SJCRH30 (cell line): Measurements from ENCODE around the gene SSR3. TPM values are rescaled to one million over a fixed set of nuclear protein-coding genes. Genes with fewer than 3 reads are reported as not detected.

Source experiments
- DNase-seq, 2 experiments: peaks; one replicate each; pipeline ENCODE4 v3.0.0-alpha.2; 2015 to 2020
- H3K27ac ChIP-seq: fragments of 250-450 bp; sonication (Bioruptor Pico); 2 replicates; pipeline ENCODE4 v1.5.1; 2020; ENCODE audit warnings: mild to moderate bottlenecking, moderate library complexity
- H3K27me3 ChIP-seq: fragments of 250-450 bp; sonication (Bioruptor Pico); 2 replicates; pipeline ENCODE4 v1.5.1; 2020; ENCODE audit warnings: mild to moderate bottlenecking, moderate library complexity
- H3K36me3 ChIP-seq: fragments of 250-450 bp; sonication (Bioruptor Pico); 2 replicates; pipeline ENCODE4 v1.5.1; 2020; ENCODE audit warnings: mild to moderate bottlenecking, moderate library complexity
- H3K4me1 ChIP-seq: fragments of 250-450 bp; sonication (Bioruptor Pico); 2 replicates; pipeline ENCODE4 v1.5.1; 2020; ENCODE audit warnings: mild to moderate bottlenecking, moderate library complexity
- H3K4me3 ChIP-seq: fragments of 250-450 bp; sonication (Bioruptor Pico); 2 replicates; pipeline ENCODE4 v1.5.1; 2020; ENCODE audit warnings: mild to moderate bottlenecking, moderate library complexity
- H3K9me3 ChIP-seq: fragments of 250-450 bp; sonication (Bioruptor Pico); replicated peaks from 2 replicates; pipeline ENCODE4 v1.5.1; 2020; ENCODE audit warnings: mild to moderate bottlenecking, moderate library complexity
- total RNA-seq: library from RNA; depleted of rRNA; stranded (reverse); fragments of >200 nt; shearing (Covaris generic); gene quantifications from 2 replicates; pipeline ENCODE4 v1.2.3, GENCODE V29; 2014

The SSR3 gene
- total RNA-seq, 1 experiment from 2014 or later = 149 TPM

- Histone ChIP-seq H3K4me3 (peak overlapping the region; percentile 82), H3K9me3 (no peaks in the 10 kb centered on the region), H3K27me3 (no peaks in the 10 kb centered on the region), H3K36me3 (peaks cover 18% of the 10 kb centered on the region), H3K27ac (peak overlapping the region; percentile 64), H3K4me1 (peaks cover 9% of the 10 kb centered on the region)
- no peak for DNase-seq
These were observed 439 bp downstream of the SSR3 start for GRCh38 chr3:156554515-156554841.

- Histone ChIP-seq H3K27me3 (no peaks in the 10 kb centered on the region), H3K27ac (peak overlapping the region; percentile 64; the same call in 1 of the 2 replicates), H3K4me1 (peaks cover 9% of the 10 kb centered on the region), H3K36me3 (peaks cover 25% of the 10 kb centered on the region), H3K4me3 (peak overlapping the region; percentile 82), H3K9me3 (no peaks in the 10 kb centered on the region)
- DNase-seq = peak in 1 of 2 experiments; percentile 20
These were observed 1.1 kb downstream of the SSR3 start for GRCh38 chr3:156553705-156554356.

GRCh38 chr3:156552973-156553372 lies 1.9 kb downstream of the SSR3 start:
- peaks cover 9% of the 10 kb centered on the region for H3K4me1 ChIP-seq
- no peak overlapping the region for H3K27ac ChIP-seq
- no peak overlapping the region; the same call in 1 of the 2 replicates for H3K4me3 ChIP-seq
- no peaks in the 10 kb centered on the region for H3K9me3 ChIP-seq
- no peaks in the 10 kb centered on the region for H3K27me3 ChIP-seq
- peaks cover 33% of the 10 kb centered on the region for H3K36me3 ChIP-seq
- DNase-seq = no peak

GRCh38 chr3:156551746-156552145 lies 3.2 kb downstream of the SSR3 start:
- Histone ChIP-seq H3K9me3 (no peaks in the 10 kb centered on the region), H3K36me3 (peaks cover 44% of the 10 kb centered on the region), H3K27ac (peak overlapping the region; percentile 56), H3K4me3 (no peak overlapping the region), H3K27me3 (no peaks in the 10 kb centered on the region), H3K4me1 (peaks cover 9% of the 10 kb centered on the region)
- no peak for DNase-seq

GRCh38 chr3:156551261-156551660 lies 3.7 kb downstream of the SSR3 start:
- H3K4me3 ChIP-seq = no peak overlapping the region
- peaks cover 9% of the 10 kb centered on the region for H3K4me1 ChIP-seq
- DNase-seq = no peak
- H3K9me3 ChIP-seq = no peaks in the 10 kb centered on the region
- no peaks in the 10 kb centered on the region for H3K27me3 ChIP-seq
- peaks cover 48% of the 10 kb centered on the region for H3K36me3 ChIP-seq
- peak overlapping the region; percentile 56 for H3K27ac ChIP-seq

- Histone ChIP-seq H3K9me3 (no peaks in the 10 kb centered on the region), H3K27ac (no peak overlapping the region), H3K27me3 (no peaks in the 10 kb centered on the region), H3K36me3 (peaks cover 61% of the 10 kb centered on the region), H3K4me1 (peaks cover 9% of the 10 kb centered on the region), H3K4me3 (no peak overlapping the region)
- no peak for DNase-seq
These were observed 6.0 kb downstream of the SSR3 start for GRCh38 chr3:156548902-156549301.

- Histone ChIP-seq H3K4me3 (no peak overlapping the region), H3K27me3 (no peaks in the 10 kb centered on the region), H3K9me3 (no peaks in the 10 kb centered on the region), H3K4me1 (peaks cover 9% of the 10 kb centered on the region), H3K36me3 (peaks cover 64% of the 10 kb centered on the region), H3K27ac (no peak overlapping the region)
- no peak for DNase-seq
These were observed 6.8 kb downstream of the SSR3 start for GRCh38 chr3:156548041-156548687.

- DNase-seq = no peak
- H3K36me3 ChIP-seq = peaks cover 65% of the 10 kb centered on the region
- no peaks in the 10 kb centered on the region for H3K27me3 ChIP-seq
- H3K27ac ChIP-seq = no peak overlapping the region
- peaks cover 9% of the 10 kb centered on the region for H3K4me1 ChIP-seq
- no peak overlapping the region for H3K4me3 ChIP-seq
- no peaks in the 10 kb centered on the region for H3K9me3 ChIP-seq
These were observed 7.3 kb downstream of the SSR3 start for GRCh38 chr3:156547637-156548036.

GRCh38 chr3:156543043-156543555 lies 11.8 kb downstream of the SSR3 start:
- H3K36me3 ChIP-seq = peaks cover 61% of the 10 kb centered on the region

GRCh38 chr3:156542101-156543042 lies 12.5 kb downstream of the SSR3 start:
- Histone ChIP-seq H3K4me3 (no peak overlapping the region), H3K4me1 (peaks cover under 1% of the 10 kb centered on the region; the same call in 1 of the 2 replicates), H3K9me3 (no peaks in the 10 kb centered on the region), H3K27me3 (no peaks in the 10 kb centered on the region), H3K36me3 (peaks cover 55% of the 10 kb centered on the region), H3K27ac (no peak overlapping the region)
- no peak for DNase-seq

More at GRCh38 chr3:156543043-156543555, 11.8 kb downstream of the SSR3 start:
- Histone ChIP-seq H3K27ac (no peak overlapping the region), H3K4me1 (no peaks in the 10 kb centered on the region), H3K4me3 (no peak overlapping the region), H3K9me3 (no peaks in the 10 kb centered on the region), H3K27me3 (no peaks in the 10 kb centered on the region)
- DNase-seq = no peak

- peaks cover 20% of the 10 kb centered on the region for H3K4me1 ChIP-seq
- peaks cover 41% of the 10 kb centered on the region for H3K36me3 ChIP-seq
- no peak overlapping the region for H3K27ac ChIP-seq
- H3K9me3 ChIP-seq = no peaks in the 10 kb centered on the region
- no peak overlapping the region for H3K4me3 ChIP-seq
- H3K27me3 ChIP-seq = no peaks in the 10 kb centered on the region
- DNase-seq = no peak
These were observed 15.1 kb downstream of the SSR3 start for GRCh38 chr3:156539802-156540201.

- peaks cover 34% of the 10 kb centered on the region for H3K36me3 ChIP-seq
- no peaks in the 10 kb centered on the region for H3K27me3 ChIP-seq
- H3K27ac ChIP-seq = no peak overlapping the region
- no peak overlapping the region for H3K4me3 ChIP-seq
- DNase-seq = no peak
- H3K4me1 ChIP-seq = peaks cover 25% of the 10 kb centered on the region
- H3K9me3 ChIP-seq = no peaks in the 10 kb centered on the region
These were observed 15.9 kb downstream of the SSR3 start for GRCh38 chr3:156539051-156539450.

GRCh38 chr3:156536524-156537316 lies 18.2 kb downstream of the SSR3 start:
- DNase-seq = peak in 1 of 2 experiments; percentile 30
- H3K27me3 ChIP-seq = no peaks in the 10 kb centered on the region
- peaks cover 25% of the 10 kb centered on the region for H3K4me1 ChIP-seq
- peaks cover 16% of the 10 kb centered on the region for H3K36me3 ChIP-seq
- no peak overlapping the region for H3K4me3 ChIP-seq
- H3K9me3 ChIP-seq = no peaks in the 10 kb centered on the region
- H3K27ac ChIP-seq = peak overlapping the region; percentile 87; the same call in 1 of the 2 replicates

GRCh38 chr3:156535798-156536197 lies 19.1 kb downstream of the SSR3 start:
- H3K27ac ChIP-seq = peak overlapping the region; percentile 87
- no peak overlapping the region for H3K4me3 ChIP-seq
- no peaks in the 10 kb centered on the region for H3K9me3 ChIP-seq
- no peak for DNase-seq
- H3K36me3 ChIP-seq = peaks cover 11% of the 10 kb centered on the region; the same call in 1 of the 2 replicates
- peaks cover 25% of the 10 kb centered on the region for H3K4me1 ChIP-seq
- no peaks in the 10 kb centered on the region for H3K27me3 ChIP-seq
